OCI-LY7 (cell line): ENCODE data around the gene KSR1. TPM values are rescaled to one million over a fixed set of nuclear protein-coding genes. Genes with fewer than 3 reads are reported as not detected.
A peak's percentile ranks its signal among the peaks of the same experiment; 100 is the strongest.
"Not testable (repeated sequence)": the region's sequence is repeated elsewhere in the genome, so short reads cannot be mapped to it uniquely, and the experiment has no call there.

Experiments
- BruUV-seq: library from RNA; stranded (reverse); fragments of 400-500 nt; replicated peaks from 2 replicates; lab custom pipeline; 2021; lab: Mats Ljungman, UMichigan
- CTCF ChIA-PET: fragments of 300-600 bp; sonication (Branson Sonifier 250); formaldehyde crosslinking; loops from one replicate; lab custom pipeline; 2022; ENCODE audit warnings: antibody characterized with exemption; ENCODE audit not compliant: unreplicated experiment; lab: Charles Lee
- POLR2A ChIA-PET: fragments of 300-600 bp; sonication (Branson Sonifier 250); formaldehyde crosslinking; loops from one replicate; lab custom pipeline; 2022; ENCODE audit warnings: antibody characterized with exemption; lab: Charles Lee
- DNase-seq: peaks from one replicate; pipeline ENCODE4 v3.0.0-alpha.2; 2015; ENCODE audit warnings: low spot score
- H2AFZ ChIP-seq: fragments of 200-600 bp; sonication (generic), shearing (Covaris generic); 2 replicates; pipeline ENCODE4 v1.6.1; 2014; ENCODE audit warnings: mild to moderate bottlenecking, antibody characterized with exemption, low read length, moderate library complexity
- H3K27ac ChIP-seq: fragments of 200-600 bp; sonication (generic); 2 replicates; pipeline ENCODE4 v1.5.1; 2014; ENCODE audit warnings: mixed run types, low read depth, mild to moderate bottlenecking, moderate library complexity, low read length, inconsistent platforms; ENCODE audit not compliant: poor library complexity, severe bottlenecking
- H3K36me3 ChIP-seq: fragments of 200-600 bp; sonication (generic); 2 replicates; pipeline ENCODE4 v1.6.1; 2014; ENCODE audit warnings: mild to moderate bottlenecking, antibody characterized with exemption, low read length, moderate library complexity, mixed read lengths; ENCODE audit not compliant: insufficient read depth
- H3K4me1 ChIP-seq: fragments of 200-600 bp; sonication (generic); 2 replicates; pipeline ENCODE4 v1.5.1; 2014; ENCODE audit warnings: mild to moderate bottlenecking, low read length; ENCODE audit not compliant: insufficient read depth, poor library complexity, severe bottlenecking
- H3K4me2 ChIP-seq: fragments of 200-600 bp; sonication (generic); 2 replicates; pipeline ENCODE4 v1.6.1; 2014; ENCODE audit warnings: mild to moderate bottlenecking, low read length
- H3K4me3 ChIP-seq: fragments of 200-600 bp; sonication (generic); 2 replicates; pipeline ENCODE4 v1.5.1; 2014; ENCODE audit warnings: mild to moderate bottlenecking, low read depth, low read length; ENCODE audit not compliant: poor library complexity, severe bottlenecking
- H3K79me2 ChIP-seq: fragments of 200-600 bp; sonication (generic); 2 replicates; pipeline ENCODE4 v1.6.1; 2016; ENCODE audit warnings: low read depth, mild to moderate bottlenecking, low read length, moderate library complexity, mixed read lengths; ENCODE audit not compliant: insufficient read depth
- H3K9me2 ChIP-seq: fragments of 200-600 bp; sonication (generic); 2 replicates; pipeline ENCODE4 v1.6.1; 2016; ENCODE audit warnings: mild to moderate bottlenecking, low read length, mixed read lengths; ENCODE audit not compliant: insufficient read depth
- H3K9me3 ChIP-seq: fragments of 200-600 bp; sonication (generic); 2 replicates; pipeline ENCODE4 v1.6.1; 2014; ENCODE audit warnings: mild to moderate bottlenecking, mixed run types, low read length, mixed read lengths
- H4K20me1 ChIP-seq: fragments of 200-600 bp; sonication (generic); 2 replicates; pipeline ENCODE4 v1.6.1; 2014; ENCODE audit warnings: mild to moderate bottlenecking, antibody characterized with exemption, low read length, moderate library complexity, mixed read lengths; ENCODE audit not compliant: insufficient read depth
- CTCF ChIP-seq: fragments of 200-600 bp; sonication (generic); conservative IDR thresholded peaks from 2 replicates; pipeline ENCODE4 v1.5.1; 2014; ENCODE audit warnings: mild to moderate bottlenecking, antibody characterized with exemption, low read length, moderate library complexity, mixed read lengths
- EZH2phosphoT487 ChIP-seq: fragments of 200-600 bp; sonication (generic); IDR thresholded peaks from 2 replicates; pipeline ENCODE4 v1.6.1; 2018; ENCODE audit warnings: low read depth, borderline replicate concordance, mild to moderate bottlenecking, mixed run types, antibody characterized with exemption, low read length, moderate library complexity, mixed read lengths
- intact Hi-C: fragments of 100-400 bp; cut with micrococcal nuclease; formaldehyde crosslinking; loops from one replicate; pipeline ENCODE4 v1.10.0; 2022; ENCODE audit not compliant: unreplicated experiment
- total RNA-seq, 2 experiments: library from RNA; depleted of rRNA in 1 of 2; stranded (reverse); fragments of >200 nt in 1 of 2; shearing (Covaris generic) in 1 of 2; gene quantifications; 2 replicates each; pipeline ENCODE4 v1.2.3, GENCODE V29; 2014 to 2022

The KSR1 gene
- total RNA-seq, 2 experiments from 2014 or later, result 2.2 to 4.1 TPM

- Histone ChIP-seq H3K9me3 (no peaks in the 10 kb centered on the region), H3K4me3 (no peak overlapping the region), H3K36me3 (no peaks in the 10 kb centered on the region), H2AFZ (no peak overlapping the region), H4K20me1 (no peaks in the 10 kb centered on the region), H3K4me1 (peaks cover 4% of the 10 kb centered on the region), H3K9me2 (no peaks in the 10 kb centered on the region), H3K4me2 (no peak overlapping the region), H3K79me2 (no peaks in the 10 kb centered on the region), H3K27ac (no peak overlapping the region)
- TF ChIP-seq CTCF (peak; percentile 78), EZH2phosphoT487 (no peak)
- ChIA-PET POLR2A (interaction anchor here (0.5 kb wide), 1 partner anchor 151 kb away, joined by 7 read pairs; no protein-coding TSS in a partner anchor), CTCF (interaction anchor here (1.0 kb wide), 1 partner anchor 105 kb away, joined by 3 read pairs; no protein-coding TSS in a partner anchor)
- intact Hi-C loops, result loop anchor here (1.0 to 10.0 kb wide), 3 partner anchors 48 to 414 kb away; no protein-coding TSS in a partner anchor
- peak; percentile 33 for DNase-seq
- BruUV-seq, result no TSS peak
Measured at GRCh38 chr17:27651411-27652345, 195.4 kb downstream of the KSR1 start.

GRCh38 chr17:27653449-27653971 is 197.3 kb downstream of the KSR1 start:
- H3K4me1 ChIP-seq, H3K36me3 ChIP-seq, H3K79me2 ChIP-seq, H3K27ac ChIP-seq, BruUV-seq, H3K4me2 ChIP-seq, POLR2A ChIA-PET, H3K9me2 ChIP-seq, H2AFZ ChIP-seq, DNase-seq, H3K4me3 ChIP-seq, CTCF ChIA-PET, H4K20me1 ChIP-seq, H3K9me3 ChIP-seq: not testable (repeated sequence)
- intact Hi-C loops, result loop anchor here (5.0 to 10.0 kb wide), 2 partner anchors 231 to 416 kb away; no protein-coding TSS in a partner anchor

- POLR2A ChIA-PET, result interaction anchor here (0.8 kb wide), 1 partner anchor 269 kb away, joined by 3 read pairs; no protein-coding TSS in a partner anchor
- CTCF ChIA-PET, result interaction anchor here (1.1 to 1.3 kb wide), 2 partner anchors 75 to 240 kb away, joined by 3 to 4 read pairs; no protein-coding TSS in a partner anchor
Measured at GRCh38 chr17:27654136-27654535, 197.9 kb downstream of the KSR1 start.

More at GRCh38 chr17:27654136-27654535, 197.9 kb downstream of the KSR1 start:
- H3K4me3 ChIP-seq, result no peak overlapping the region
- H3K4me2 ChIP-seq, result no peak overlapping the region
- H2AFZ ChIP-seq, result peak overlapping the region; percentile 93
- H3K36me3 ChIP-seq, result no peaks in the 10 kb centered on the region
- BruUV-seq, result no TSS peak
- intact Hi-C loops, result loop anchor here (1.0 to 10.0 kb wide), 3 partner anchors 102 to 417 kb away; no protein-coding TSS in a partner anchor
- H4K20me1 ChIP-seq, result no peaks in the 10 kb centered on the region
- DNase-seq, result no peak
- TF ChIP-seq EZH2phosphoT487, result no peak
- TF ChIP-seq CTCF, result no peak
- H3K79me2 ChIP-seq, result no peaks in the 10 kb centered on the region
- no peaks in the 10 kb centered on the region for H3K9me3 ChIP-seq
- H3K27ac ChIP-seq, result no peak overlapping the region
- H3K4me1 ChIP-seq, result peaks cover 4% of the 10 kb centered on the region
- H3K9me2 ChIP-seq, result no peaks in the 10 kb centered on the region
